Measurements from ENCODE around the gene UBTD1.

DNA sequence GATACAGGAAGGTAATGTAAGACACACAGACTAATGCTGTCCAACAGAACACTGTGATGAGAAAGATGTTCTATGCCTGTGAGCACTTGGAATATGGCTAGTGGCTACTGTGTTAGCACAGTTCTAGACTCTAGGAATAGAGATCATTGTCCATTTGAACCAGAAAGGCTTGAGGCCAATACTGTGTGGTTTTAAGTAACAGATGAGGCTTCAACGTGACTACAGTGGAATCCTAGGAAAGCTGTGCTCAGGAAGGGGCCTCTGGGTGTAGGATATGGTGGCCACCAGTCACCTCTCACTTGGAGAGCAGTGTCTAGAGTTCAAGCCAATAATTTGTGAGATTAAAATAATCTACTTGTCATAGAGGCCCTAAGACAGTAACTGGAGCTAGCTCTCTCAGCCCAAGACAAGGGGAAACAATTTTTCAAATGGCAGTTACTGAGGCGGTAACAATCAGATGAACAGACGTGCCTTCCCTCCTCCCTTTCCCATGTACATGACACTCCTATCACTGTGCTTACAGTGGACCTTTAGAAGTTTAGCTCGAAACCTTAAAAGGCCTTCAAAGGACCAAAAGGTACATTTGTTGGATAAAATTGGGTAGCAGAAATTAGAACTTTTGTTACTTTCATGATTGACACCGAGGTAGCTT is 42.6 kb upstream of the UBTD1 start:
- TF ChIP-seq, protein P1, sequence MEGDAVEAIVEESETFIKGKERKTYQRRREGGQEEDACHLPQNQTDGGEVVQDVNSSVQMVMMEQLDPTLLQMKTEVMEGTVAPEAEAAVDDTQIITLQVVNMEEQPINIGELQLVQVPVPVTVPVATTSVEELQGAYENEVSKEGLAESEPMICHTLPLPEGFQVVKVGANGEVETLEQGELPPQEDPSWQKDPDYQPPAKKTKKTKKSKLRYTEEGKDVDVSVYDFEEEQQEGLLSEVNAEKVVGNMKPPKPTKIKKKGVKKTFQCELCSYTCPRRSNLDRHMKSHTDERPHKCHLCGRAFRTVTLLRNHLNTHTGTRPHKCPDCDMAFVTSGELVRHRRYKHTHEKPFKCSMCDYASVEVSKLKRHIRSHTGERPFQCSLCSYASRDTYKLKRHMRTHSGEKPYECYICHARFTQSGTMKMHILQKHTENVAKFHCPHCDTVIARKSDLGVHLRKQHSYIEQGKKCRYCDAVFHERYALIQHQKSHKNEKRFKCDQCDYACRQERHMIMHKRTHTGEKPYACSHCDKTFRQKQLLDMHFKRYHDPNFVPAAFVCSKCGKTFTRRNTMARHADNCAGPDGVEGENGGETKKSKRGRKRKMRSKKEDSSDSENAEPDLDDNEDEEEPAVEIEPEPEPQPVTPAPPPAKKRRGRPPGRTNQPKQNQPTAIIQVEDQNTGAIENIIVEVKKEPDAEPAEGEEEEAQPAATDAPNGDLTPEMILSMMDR (IDR thresholded peaks at IDR 0.05; ENCODE audit: insufficient read depth, low read length, poor library complexity, severe bottlenecking) = no peak
- TF ChIP-seq EZH2phosphoT487 (conservative IDR thresholded peaks at IDR 0.05; ENCODE audit: low read length) = no peak

All from SU-DHL-6 (cell line).